ENCODE data around the gene POLR3F.

DNA sequence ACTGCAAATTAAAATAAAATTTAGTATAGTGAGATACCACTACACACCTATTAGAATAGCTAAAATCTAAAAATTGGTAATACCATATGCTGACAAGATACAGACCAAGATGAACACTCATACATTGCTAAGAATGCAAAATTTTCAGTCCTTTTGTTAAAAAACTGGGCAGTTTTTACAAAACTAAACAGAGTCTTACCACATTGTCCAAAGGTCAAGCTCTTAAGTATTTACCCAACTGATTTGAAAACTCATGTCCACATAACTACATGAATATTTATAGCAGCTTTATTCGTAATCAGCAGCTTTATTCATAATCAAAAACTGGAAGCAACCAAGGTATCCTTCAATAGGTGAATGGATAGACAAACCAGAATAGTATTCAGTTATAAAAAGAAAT lies 10.0 kb downstream of the POLR3F start:
- no peak for TF ChIP-seq CTCF (IDR thresholded peaks at IDR 0.05; ENCODE audit: extremely low read depth in 1 of 2, insufficient read depth in 1 of 2, low read depth in 1 of 2, low read length in 2 of 2)
- TF ChIP-seq POLR2A (IDR thresholded peaks at IDR 0.05; ENCODE audit: low read depth, low read length) = no peak
- TF ChIP-seq GATA2 (IDR thresholded peaks at IDR 0.05; ENCODE audit: insufficient read depth, insufficient read length, low read depth, low read length) = no peak
- no peak for TF ChIP-seq POLR2AphosphoS5 (IDR thresholded peaks at IDR 0.05; ENCODE audit: insufficient read depth, low read depth, low read length)
